PFSK-1 (cell line): ENCODE results near the gene IFT122.

Experiments used
- FOXP2 ChIP-seq: optimal IDR thresholded peaks from 2 replicates; pipeline ENCODE3; 2011; ENCODE audit warnings: borderline replicate concordance, control low read depth, inconsistent platforms; ENCODE audit not compliant: insufficient read depth; ENCODE audit errors: extremely low read length, extremely low read depth
- POLR2AphosphoS5 ChIP-seq: IDR thresholded peaks from 2 replicates; pipeline ENCODE4 v1.6.1; 2012; ENCODE audit warnings: low read depth, mild to moderate bottlenecking, control low read depth, low read length, moderate library complexity
- REST ChIP-seq, 2 experiments: IDR thresholded peaks; 2 replicates each; pipeline versions ENCODE4 v1.6.1 to v1.8.0; 2011 to 2012; ENCODE audit warnings: low read depth in 2 of 2, low read length in 2 of 2, control low read depth in 1 of 2, inconsistent platforms in 1 of 2, mild to moderate bottlenecking in 1 of 2, moderate library complexity in 1 of 2; ENCODE audit not compliant: insufficient read depth in 1 of 2
- SIN3A ChIP-seq: IDR thresholded peaks from 2 replicates; pipeline ENCODE4 v1.6.1; 2012; ENCODE audit warnings: mild to moderate bottlenecking, low read length, moderate library complexity, borderline replicate concordance; ENCODE audit not compliant: insufficient read depth
- TAF1 ChIP-seq: IDR thresholded peaks from 2 replicates; pipeline ENCODE4 v1.6.1; 2012; ENCODE audit warnings: low read length, control low read depth, borderline replicate concordance; ENCODE audit not compliant: insufficient read depth

- TF ChIP-seq TAF1, result no peak
- TF ChIP-seq POLR2AphosphoS5, result no peak
- TF ChIP-seq SIN3A, result no peak
- TF ChIP-seq REST (IDR thresholded peaks at IDR 0.05; ENCODE audit: insufficient read depth in 1 of 2, low read depth in 2 of 2, low read length in 2 of 2), result no peak
- no peak for TF ChIP-seq FOXP2
These were observed 77.5 kb downstream of the IFT122 start for GRCh38 chr3:129517516-129517915.
